ENCODE results near the gene ZNF814. TPM values are rescaled to one million over a fixed set of nuclear protein-coding genes. Genes with fewer than 3 reads are reported as not detected.
A peak's percentile ranks its signal among the peaks of the same experiment; 100 is the strongest.
"Not testable (repeated sequence)": the region's sequence is repeated elsewhere in the genome, so short reads cannot be mapped to it uniquely, and the experiment has no call there.

Gene ZNF814
- total RNA-seq, 1 experiment from 2014 or later = 44.3 TPM

DNA sequence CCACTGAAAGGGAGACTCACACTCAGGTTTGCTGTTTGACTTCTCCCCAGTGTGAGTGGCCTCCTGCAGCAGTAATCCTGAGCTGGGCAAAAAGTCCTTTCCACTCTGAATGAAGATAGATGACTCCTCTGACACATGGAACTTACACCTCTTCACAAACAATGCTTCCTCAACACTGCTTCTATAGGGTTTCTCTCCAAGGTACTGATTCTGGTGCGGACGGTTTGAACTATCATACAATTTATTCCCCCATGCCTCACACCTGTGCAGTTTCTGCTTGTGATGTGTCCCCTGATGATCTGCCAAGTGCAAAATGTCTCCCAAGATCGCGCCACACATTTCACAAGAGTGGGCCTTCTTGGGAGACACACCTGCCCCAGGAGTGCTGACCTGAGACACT, 38.8 kb upstream of the ZNF814 start:
- intact Hi-C loops (cut with micrococcal nuclease; ENCODE audit: unreplicated experiment) = no loop called here
- Histone ChIP-seq H3K9me3 (ENCODE audit: low read depth, low read length, poor library complexity, severe bottlenecking) (peaks cover 70% of the 10 kb centered on the region), H3K27ac (ENCODE audit: low read depth, low read length, poor library complexity, severe bottlenecking) (no peak overlapping the region), H3K4me1 (ENCODE audit: insufficient read depth, low read length, poor library complexity, severe bottlenecking) (no peaks in the 10 kb centered on the region), H3K36me3 (ENCODE audit: insufficient read depth, low read length, poor library complexity, severe bottlenecking) (peaks cover 53% of the 10 kb centered on the region), H3K27me3 (replicated peaks; ENCODE audit: insufficient read depth, low read depth, low read length, poor library complexity) (no peaks in the 10 kb centered on the region), H3K4me3 (ENCODE audit: low read depth, low read length, poor library complexity, severe bottlenecking) (no peak overlapping the region)
- BruUV-seq (replicated peaks) = no TSS peak
- TF ChIP-seq EZH2 (IDR thresholded peaks at IDR 0.05; ENCODE audit: borderline replicate concordance, low read depth, low read length, poor library complexity, severe bottlenecking) = no peak
- TF ChIP-seq, protein P1, sequence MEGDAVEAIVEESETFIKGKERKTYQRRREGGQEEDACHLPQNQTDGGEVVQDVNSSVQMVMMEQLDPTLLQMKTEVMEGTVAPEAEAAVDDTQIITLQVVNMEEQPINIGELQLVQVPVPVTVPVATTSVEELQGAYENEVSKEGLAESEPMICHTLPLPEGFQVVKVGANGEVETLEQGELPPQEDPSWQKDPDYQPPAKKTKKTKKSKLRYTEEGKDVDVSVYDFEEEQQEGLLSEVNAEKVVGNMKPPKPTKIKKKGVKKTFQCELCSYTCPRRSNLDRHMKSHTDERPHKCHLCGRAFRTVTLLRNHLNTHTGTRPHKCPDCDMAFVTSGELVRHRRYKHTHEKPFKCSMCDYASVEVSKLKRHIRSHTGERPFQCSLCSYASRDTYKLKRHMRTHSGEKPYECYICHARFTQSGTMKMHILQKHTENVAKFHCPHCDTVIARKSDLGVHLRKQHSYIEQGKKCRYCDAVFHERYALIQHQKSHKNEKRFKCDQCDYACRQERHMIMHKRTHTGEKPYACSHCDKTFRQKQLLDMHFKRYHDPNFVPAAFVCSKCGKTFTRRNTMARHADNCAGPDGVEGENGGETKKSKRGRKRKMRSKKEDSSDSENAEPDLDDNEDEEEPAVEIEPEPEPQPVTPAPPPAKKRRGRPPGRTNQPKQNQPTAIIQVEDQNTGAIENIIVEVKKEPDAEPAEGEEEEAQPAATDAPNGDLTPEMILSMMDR (conservative IDR thresholded peaks at IDR 0.05; ENCODE audit: low read depth, low read length) = no peak
- CTCF ChIA-PET = no interaction called here
- no peak for DNase-seq (ENCODE audit: low spot score)
- POLR2A ChIA-PET (ENCODE audit: low non-redundant PET) = no interaction called here

DNA sequence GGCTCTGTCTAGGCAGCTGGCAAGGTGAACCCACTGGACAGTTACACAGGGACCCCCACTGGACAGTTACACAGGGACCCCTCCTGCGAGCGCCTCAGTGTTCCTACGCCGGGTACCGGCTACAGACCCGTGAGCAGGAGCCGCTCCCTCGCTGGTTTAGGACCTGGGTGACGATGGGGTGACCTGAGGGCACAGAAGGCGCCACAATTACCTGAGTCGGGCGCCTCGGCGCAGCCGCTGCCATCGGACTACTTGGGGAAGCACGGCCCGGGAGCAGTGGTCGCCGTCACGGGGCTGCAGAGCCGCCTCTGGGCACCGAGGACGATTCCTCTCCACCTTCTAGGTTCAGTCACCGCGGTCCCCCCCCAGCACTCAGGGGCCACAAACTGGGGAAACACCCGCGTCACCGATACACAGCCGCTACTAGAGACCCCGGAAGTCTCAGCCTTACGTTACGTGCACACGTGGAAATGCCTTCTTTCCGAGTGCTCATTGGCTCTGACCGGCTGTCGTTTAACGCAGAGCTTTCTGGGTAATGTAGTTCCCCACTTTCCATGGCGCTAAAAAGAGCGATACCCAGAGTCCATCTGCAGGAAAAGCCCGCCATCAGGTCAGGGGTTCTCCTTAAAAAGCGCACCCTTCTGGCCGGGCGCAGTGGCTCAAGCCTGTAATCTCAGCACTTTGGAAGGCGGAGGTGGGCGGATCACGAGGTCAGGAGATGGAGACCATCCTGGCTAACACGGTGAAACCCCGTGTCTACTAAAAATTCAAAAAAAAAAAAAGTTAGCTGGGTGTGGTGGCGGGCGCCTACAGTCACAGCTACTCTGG, 27.5 kb upstream of the ZNF814 start, which contains the start of gene ZNF417:
ZNF417 (minus strand) TSS at position 425 of the 828 bp plus-strand sequence; CDS start at position 244, 181 bp downstream.
- H3K27me3 ChIP-seq (replicated peaks; ENCODE audit: insufficient read depth, low read depth, low read length, poor library complexity); intact Hi-C loops (cut with micrococcal nuclease; ENCODE audit: unreplicated experiment); POLR2A ChIA-PET (ENCODE audit: low non-redundant PET); H3K9me3 ChIP-seq (ENCODE audit: low read depth, low read length, poor library complexity, severe bottlenecking); CTCF ChIA-PET; H3K4me1 ChIP-seq (ENCODE audit: insufficient read depth, low read length, poor library complexity, severe bottlenecking): not testable (repeated sequence)
- TF ChIP-seq, protein P1 (conservative IDR thresholded peaks at IDR 0.05; ENCODE audit: low read depth, low read length) = peak; percentile 31; the same call in 1 of the 2 replicates
- TSS peak; percentile 46 for BruUV-seq (replicated peaks)
- Histone ChIP-seq H3K4me3 (ENCODE audit: low read depth, low read length, poor library complexity, severe bottlenecking) (peak within 1 kb of the TSS; percentile 94), H3K36me3 (ENCODE audit: insufficient read depth, low read length, poor library complexity, severe bottlenecking) (peaks cover 12% of the 10 kb centered on the region), H3K27ac (ENCODE audit: low read depth, low read length, poor library complexity, severe bottlenecking) (peak within 1 kb of the TSS; percentile 77)
- DNase-seq (ENCODE audit: low spot score) = peak; percentile 96

DNA sequence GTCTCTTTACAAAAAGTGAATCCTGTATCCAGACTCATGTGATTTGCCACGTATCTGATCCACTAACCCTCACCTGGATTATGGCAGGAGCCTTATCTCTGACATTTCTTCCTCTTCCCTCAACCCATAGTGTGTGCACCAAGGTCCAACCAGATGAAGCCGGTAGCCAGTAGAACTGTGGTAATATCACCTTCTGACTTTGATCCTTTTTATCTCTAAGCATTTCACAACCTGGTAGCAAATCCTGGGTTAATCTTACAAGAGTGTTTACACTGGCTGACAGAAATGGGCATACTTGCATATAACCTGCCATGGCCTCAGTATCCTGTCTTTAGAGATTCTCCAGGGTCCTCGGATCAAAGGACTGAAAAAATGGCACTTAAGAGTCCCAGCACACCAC, 25.7 kb upstream of the ZNF814 start:
- Histone ChIP-seq H3K4me1 (ENCODE audit: insufficient read depth, low read length, poor library complexity, severe bottlenecking) (no peaks in the 10 kb centered on the region), H3K9me3 (ENCODE audit: low read depth, low read length, poor library complexity, severe bottlenecking) (no peaks in the 10 kb centered on the region), H3K27me3 (replicated peaks; ENCODE audit: insufficient read depth, low read depth, low read length, poor library complexity) (no peaks in the 10 kb centered on the region), H3K4me3 (ENCODE audit: low read depth, low read length, poor library complexity, severe bottlenecking) (no peak overlapping the region), H3K27ac (ENCODE audit: low read depth, low read length, poor library complexity, severe bottlenecking) (no peak overlapping the region), H3K36me3 (ENCODE audit: insufficient read depth, low read length, poor library complexity, severe bottlenecking) (peaks cover 6% of the 10 kb centered on the region)
- intact Hi-C loops (cut with micrococcal nuclease; ENCODE audit: unreplicated experiment) = no loop called here
- BruUV-seq (replicated peaks) = no TSS peak
- TF ChIP-seq, protein P1 (conservative IDR thresholded peaks at IDR 0.05; ENCODE audit: low read depth, low read length) = no peak
- no peak for TF ChIP-seq EZH2 (IDR thresholded peaks at IDR 0.05; ENCODE audit: borderline replicate concordance, low read depth, low read length, poor library complexity, severe bottlenecking)
- POLR2A ChIA-PET (ENCODE audit: low non-redundant PET) = no interaction called here
- no peak for DNase-seq (ENCODE audit: low spot score)
- CTCF ChIA-PET = no interaction called here

Data from A673 (cell line).